Hippocampal formation (tissue), 2 donors: ENCODE measurements around the gene C13orf46.

Experiments used
- DNase-seq, 2 donors: peaks; one replicate each; lab custom pipeline; 2025; lab: John Stamatoyannopoulos, UW

Gene C13orf46

DNA sequence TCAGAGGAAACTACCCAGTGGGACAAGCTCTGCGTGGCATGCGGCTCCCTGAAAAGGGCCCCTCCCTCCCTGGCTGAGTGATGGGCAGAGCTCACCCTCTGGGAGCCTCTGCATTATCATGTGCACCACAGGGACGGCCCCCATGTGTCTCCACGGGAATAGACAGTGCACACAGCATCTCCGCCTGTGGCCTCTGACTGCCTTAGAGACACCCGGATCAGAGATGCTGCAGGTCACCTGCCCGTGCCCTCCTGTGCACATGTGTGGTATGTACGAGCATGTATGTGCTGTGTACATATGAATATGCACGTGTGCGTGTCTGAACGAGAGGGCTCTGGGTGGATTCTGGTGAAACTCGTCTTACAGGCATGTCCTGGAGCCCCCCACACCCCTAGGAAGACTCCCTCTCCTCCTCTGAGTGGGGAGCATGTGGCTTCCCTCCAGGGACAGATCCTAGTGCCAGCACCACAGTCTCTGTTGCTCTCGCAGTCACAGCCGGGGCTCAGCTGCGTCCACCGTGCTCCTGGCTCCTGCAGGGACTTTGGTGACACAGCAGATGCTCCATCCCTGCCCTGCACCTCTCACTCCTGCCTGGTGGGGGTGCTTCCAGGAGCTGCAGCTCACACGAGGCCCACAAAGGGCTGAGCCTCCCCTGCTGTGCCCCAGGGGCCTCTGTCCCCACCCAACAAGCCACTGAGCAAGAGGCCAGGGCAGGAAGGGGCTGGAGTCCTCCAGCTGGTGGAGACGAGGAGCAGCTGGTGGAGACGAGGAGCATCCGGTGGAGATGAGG lies 19.6 kb downstream of the C13orf46 start:
- no peak for DNase-seq

DNA sequence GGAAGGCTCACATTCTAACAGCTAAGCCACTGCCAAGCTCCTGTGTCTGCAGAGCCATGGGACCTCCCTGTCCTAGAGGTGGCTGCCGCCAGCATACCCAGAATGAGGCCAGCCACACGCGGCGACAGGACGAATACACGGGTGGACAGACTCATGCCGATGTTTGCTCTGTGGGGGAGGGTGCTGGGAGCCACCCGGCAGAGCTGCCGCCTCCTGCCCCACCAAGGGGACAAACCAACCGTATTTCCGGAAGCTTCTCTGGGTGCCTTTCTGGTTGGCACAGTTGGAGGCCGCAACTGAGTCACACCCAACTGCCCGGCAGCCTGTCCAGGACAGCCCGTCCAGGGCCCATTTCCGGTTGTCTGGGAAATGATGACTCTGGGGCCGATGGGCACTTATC lies 20.3 kb downstream of the C13orf46 start:
- DNase-seq: no peak

DNA sequence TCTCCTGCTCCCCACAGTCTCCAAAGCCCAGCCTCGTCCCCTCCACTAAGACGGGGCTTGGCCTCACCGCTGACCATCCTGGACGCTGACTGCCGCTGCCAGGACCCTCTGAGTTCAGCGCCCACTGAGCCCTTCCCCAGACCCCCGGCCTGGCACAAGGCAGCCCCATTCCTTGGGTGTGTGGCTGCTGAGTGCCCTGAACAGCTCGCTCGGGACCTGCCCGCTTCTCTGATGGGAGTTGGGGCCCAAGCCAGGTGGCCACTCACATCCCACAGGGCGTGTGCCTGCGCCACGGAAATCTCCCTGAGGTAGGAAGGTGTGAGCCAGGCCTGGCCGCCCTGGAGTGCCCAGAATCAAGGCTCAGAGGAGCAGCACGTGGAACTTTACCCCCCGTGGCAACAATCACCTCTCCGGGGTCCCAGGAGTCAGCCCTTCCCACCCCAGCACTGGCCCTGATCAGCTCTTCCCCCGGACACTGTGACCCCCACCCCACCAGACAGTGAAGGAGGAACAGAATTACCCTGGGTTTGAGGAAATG lies 20.8 kb downstream of the C13orf46 start:
- DNase-seq: no peak

DNA sequence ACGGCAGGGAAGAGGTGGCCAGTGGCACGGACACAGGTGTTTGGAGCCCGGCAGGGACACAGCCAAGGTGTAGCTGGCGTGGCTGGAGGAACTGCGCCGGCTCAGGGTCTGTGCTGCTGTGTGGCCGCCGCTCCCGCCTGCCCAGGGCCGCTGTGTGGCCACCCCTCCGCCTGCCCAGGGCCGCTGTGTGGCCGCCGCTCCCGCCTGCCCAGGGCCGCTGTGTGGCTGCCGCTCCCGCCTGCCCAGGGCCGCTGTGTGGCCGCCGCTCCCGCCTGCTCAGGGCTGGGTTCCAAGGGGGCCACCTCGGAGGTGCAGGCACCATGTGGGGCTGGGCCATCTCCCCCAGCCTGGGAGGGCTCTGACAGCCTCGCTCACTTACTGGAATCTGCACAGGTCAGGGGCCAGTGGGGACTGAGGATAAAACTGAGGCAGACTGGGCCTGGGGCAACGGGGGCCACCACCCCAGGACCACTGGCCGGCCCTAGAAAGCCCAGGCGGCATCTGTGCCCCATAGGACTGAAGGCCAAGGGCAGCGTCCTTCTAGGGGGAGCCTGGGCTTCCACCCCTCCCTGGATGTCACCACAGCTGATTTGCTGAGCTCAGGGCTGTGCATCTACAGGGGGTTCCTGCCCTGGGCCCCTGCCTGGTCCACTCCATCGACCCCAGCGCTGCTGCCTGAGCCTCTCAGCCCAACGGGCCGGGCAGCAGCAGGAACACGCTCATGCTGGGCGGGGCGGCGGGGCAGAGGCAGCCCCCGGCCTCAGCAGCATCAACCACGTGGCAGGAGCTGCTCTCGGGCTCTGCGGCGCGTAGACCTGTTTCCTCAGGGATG lies 21.5 kb downstream of the C13orf46 start:
- no peak for DNase-seq

DNA sequence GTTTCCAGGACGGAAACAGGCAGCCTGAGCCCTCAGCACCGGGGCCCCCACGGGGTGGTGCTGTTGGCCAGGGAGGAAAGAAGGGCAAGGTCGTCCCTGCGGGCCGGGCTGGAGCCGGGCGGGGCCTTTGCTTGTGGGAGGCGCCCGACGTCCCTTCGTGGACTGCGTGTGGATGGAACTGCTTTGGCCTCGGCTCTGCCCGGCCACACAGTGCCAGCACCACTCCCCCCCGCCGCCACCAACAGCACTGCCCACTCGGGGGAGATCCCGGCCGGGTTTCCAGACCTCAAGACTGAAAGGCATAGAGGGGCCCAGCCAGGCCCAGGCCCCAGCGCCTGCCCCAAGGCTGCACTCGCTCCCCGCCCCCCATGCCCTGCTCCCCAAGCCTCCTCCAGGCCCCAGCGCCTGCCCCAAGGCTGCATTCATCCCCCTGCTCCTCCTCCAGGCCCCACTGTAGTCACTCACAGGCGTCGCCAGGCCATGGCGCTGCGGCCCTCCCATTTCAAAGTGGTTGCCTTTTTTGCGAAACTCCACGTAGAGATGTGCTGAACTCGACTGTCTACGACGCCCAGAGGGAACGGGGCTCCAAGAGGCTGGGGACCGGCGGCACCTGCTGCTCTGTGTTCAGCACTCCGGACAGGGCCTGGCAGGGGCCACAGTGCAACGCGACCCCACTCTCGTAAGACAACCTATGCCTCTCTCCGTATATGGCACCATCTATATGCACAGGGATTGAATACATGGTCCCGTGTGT lies 22.5 kb downstream of the C13orf46 start:
- DNase-seq: peak; percentile 67 to 73

DNA sequence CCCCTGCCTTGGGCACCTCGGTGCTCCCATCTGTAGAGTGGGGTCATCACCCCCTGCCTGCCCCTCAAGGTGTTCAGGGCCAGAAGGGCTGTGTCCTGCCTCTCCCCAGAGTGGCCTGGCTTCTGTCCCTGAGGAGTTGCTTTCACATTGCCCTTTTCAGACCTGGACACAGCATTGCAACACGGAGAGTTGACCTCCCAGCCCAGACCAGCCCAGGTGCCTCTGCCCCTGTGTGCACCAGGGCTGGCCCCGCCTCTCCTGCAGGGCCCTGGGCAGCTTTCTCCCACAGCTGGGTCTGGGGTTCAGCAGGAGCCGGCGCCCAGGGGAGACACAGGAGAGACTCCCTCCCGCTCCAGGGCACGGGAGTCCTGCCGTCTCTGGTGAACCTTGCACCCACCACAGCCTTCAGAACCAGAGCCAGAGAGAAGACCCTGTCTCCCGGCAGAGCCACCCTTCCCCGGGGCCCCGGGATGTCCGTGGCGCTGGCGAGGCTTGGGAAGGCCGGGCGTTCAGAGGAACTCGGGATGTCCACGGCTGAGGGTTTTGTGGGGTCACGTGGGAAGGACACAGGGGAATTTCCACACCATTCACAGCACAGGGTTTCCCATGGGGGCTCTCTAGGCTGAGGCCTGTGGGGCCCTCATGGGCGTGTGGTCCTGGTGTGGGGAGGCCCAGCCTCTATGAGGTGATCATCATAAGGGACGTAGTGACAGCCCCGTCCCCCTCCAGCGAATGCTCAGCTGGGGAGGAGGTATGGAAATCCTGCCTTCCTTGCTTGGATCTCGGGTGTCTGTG lies 23.2 kb downstream of the C13orf46 start:
- DNase-seq: no peak

DNA sequence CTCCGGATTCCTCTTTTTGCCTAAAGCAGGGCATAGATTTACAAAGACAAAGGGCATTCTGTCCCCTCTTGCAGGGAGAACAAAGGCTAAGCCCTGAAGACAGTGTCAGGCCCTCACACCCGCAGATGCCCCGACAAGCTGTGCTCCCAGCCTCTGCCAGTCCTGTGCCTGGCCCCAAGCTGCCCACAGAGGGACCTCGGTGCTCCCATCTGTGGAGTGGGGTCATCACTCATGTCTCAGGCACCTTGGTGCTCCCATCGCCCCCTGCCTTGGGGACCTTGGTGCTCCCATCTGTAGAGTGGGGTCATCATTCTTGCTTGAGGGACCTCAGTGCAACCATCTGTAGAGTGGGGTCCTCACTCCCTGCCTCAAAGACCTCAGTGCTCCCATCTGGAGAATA lies 24.3 kb downstream of the C13orf46 start:
- DNase-seq: no peak

DNA sequence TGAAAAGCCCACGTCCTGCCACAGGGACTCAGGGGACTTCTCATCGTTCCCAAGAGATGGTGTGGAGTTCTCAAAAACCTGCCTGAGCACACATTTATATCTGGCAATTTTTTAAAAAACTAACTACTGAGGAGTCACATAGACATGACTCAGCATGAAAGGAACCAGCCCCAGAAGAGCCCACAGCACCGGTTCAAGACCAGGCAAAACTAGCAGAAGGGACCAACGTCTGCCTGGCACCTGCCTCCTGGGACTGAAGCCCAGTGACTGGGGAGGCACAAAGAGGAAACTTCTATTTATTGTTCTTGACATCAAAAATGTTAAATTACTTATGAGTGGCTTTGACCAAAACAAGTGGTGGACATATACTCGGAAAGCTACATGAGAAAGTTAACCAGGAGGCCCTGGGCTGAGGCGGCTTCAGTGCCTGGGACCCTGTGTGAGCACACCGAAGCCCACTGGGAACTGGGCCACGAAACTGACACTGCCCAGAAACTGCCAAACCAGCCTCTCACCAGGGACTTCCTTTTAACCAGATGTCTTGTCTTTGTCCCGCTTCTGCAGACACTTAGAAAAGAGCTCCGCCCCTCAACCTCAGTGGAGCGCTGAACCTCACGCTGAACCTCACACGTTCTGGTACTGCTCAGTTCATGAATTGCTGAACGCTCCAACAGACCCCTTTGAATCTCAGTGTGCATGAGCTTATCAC lies 25.7 kb downstream of the C13orf46 start:
- no peak for DNase-seq

DNA sequence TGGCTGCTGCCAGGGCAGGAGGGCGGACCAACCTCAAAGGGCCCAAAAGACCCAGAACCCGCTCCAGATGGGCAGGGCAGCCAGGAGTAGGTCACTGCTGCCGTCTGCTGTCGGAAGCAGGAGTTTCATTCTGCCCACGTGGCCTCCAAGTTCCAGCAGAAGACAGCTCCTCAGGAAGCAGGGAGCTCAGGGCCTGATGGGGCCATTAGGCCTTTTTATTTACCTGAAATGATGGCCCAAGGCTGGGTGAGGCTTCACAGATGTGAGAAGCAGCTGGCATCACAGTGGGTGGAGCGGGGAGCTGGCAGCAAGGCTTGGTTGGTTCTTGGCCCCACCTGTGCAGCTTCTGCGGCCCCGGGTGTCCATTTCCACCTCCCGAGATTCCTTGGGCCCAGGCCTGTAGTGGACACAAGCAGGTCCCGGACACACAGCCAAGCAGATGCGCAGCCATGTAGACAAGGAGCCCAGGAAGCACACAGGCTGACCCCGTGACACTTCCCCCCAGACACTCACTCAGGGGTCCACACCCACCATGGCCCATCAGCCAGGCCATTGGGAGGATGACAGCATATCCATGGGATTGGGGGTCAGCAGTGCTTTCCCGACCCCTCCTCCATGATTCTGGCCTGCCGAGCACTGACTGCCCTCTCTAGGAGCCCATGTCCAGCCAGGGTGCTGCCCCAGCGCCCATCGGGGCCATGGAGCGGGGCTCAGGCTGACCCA lies 26.4 kb downstream of the C13orf46 start:
- peak; percentile 13 to 28 for DNase-seq

DNA sequence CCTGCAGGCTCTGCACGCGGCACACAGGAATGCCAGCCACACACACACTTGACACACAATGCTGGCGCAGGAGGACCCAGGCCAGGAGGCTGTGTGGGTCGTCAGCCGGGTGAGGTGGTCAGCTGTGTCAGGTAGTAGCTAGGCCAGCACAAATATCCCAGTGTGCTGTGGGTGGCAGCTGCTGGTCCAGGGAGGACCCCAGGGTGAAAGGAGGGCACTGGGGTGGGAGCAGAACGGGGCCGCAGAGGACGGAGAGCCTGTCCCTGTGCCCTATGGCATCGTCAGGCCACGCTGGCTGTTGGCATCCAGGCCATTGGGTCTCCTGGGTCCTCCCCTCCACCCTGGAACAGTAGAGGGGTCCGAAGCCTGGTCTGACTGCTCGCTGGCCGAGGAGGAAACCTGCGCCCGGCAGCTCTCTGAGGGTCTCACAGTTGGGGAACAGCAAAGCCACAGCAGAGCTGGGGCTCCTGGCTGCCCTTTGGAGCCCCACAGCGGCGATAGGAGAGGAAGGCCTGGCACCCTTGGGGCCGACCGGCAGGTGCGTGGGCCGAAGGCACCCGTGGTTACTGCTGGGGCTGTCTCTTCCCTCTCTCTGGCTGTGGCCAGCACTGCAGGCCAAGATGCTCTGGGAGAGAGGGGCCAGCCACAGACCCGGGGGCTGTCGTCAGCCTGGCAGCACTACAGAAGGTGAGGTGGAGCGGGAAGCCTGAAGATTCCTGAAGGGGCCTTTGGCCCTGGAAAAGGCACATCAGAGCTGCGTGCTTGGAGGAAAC lies 27.3 kb downstream of the C13orf46 start:
- DNase-seq: no peak

DNA sequence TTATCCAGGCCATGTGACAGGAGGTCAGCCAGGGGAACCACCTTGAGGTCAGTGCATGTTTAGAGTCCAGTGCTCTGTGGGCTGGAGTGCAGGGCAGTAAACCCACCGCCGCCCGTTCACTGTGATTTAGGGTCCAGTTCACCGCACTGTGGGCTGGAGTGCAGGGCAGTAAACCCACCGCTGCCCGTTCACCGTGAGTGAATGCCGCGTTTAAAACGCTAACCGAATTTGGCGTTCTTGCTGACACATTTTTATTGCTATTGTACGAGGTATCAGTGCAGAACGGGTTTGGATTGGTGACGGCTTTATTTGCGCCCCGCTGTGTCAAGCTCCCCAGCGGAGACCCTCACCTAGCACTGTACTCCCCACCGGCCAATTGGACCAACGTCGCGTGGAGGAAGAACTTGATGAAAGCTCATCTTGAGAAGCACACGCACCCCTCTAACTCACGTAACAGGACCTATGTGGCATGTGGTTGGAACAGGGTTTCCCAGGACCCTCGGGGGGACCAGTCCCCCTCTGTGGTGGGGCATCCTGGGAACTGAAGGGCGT lies 27.9 kb downstream of the C13orf46 start:
- DNase-seq: no peak

DNA sequence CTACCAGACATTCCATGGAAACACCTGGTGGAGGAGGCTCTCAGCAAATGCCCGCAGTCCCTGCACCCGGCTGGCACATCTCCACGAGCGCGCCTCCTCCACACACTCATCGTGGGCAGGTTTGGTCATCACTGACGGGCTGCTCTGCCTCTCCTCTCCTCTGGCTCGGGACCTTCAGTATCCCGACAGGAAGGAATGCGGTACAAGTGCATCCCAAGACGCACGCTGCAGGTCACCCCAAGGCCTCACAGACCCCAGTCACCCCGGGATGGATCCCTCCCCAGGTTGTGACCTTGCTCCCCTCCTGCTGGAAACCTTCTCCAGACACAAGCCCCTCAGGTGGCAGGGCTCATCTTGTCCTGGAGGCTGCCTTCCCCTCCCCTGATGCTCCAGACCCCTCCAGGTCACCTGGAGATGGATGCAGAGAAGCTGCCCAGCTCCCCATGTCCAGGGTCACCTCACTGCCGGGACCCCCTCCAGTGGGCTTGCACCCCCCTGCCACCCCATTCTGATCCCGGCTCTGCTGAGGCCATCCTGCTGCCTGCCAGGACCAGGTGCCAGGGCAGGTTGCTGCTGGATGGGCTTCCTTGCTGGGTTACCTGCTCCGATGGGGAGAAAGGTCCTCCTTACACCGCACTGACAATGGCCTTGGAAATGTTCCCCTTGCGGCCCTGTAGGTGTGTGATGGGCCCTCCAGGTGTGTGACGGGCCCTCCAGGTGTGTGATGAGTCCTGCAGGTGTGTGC lies 29.9 kb downstream of the C13orf46 start:
- DNase-seq: no peak

DNA sequence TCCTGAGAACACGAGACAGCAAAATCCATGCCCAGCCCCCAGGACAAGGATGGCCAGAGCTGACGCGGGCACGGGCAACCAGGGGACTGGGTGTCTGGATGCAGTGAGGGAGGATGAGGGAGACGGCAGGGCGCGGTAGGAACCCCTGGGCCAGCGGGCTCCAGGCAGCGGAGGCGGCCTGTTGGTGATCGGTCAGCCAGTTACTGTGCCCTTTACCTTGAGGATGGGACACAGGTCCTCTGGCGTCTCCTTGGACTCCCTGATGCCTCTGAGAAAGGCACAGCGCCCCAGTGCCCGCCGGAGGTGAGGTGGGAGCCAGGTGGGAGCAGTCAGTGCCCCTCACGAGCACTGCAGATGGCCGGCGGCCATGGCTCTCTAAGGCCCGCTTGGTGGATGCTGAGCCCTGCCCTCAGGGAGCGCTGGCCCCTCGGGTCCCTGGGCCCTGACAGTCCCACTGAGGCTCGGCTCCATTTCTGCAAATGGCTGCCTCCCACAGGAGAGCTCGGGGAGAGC lies 31.2 kb downstream of the C13orf46 start:
- no peak for DNase-seq

DNA sequence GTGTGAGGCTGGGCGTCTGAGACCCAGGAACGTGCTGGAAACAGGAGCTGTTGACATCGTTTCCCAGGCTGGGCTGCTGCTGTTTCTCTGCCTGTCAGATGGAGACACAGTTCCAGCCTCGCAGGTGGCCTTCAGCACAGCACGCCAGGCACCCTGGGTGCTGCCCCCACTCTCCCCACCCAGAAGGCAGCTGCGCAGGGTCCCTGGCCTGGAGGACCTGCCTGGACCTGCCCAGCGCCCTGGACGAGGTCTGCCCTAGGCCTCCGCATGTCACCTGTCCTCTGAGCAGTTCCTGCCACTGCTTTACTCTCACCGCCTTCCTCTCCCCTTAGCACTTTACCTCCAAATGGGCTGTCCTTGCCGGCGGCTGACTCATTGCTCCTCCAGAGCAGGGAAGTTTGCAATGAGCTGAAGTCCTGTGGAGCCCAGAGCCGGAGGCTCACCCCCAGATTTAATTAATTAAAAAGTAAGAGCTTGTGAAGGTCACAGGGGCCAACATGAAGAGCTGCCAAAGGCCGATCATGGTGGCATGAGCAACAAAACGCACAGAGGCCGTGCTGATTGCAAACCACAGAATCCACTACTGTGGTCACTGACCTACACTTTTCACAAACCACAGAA lies 32.2 kb downstream of the C13orf46 start:
- no peak for DNase-seq

DNA sequence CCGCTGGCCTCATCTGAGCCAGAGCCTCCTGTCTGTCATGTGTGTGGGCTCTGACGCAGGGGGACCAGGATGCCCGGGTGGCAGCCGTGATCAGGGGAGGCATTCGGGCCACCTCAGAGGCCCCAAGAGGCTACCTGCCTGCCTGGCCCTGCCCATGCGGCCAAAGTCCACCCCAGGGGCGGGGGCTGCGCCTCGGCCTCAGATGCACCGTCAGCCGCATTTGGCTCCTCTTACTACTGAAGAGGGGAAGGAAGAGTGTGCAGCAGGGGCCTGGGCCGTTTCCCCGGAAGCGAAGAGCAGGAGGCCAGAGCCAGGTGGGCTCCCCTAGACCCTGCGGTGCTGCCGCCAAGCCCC lies 34.0 kb downstream of the C13orf46 start:
- no peak for DNase-seq

DNA sequence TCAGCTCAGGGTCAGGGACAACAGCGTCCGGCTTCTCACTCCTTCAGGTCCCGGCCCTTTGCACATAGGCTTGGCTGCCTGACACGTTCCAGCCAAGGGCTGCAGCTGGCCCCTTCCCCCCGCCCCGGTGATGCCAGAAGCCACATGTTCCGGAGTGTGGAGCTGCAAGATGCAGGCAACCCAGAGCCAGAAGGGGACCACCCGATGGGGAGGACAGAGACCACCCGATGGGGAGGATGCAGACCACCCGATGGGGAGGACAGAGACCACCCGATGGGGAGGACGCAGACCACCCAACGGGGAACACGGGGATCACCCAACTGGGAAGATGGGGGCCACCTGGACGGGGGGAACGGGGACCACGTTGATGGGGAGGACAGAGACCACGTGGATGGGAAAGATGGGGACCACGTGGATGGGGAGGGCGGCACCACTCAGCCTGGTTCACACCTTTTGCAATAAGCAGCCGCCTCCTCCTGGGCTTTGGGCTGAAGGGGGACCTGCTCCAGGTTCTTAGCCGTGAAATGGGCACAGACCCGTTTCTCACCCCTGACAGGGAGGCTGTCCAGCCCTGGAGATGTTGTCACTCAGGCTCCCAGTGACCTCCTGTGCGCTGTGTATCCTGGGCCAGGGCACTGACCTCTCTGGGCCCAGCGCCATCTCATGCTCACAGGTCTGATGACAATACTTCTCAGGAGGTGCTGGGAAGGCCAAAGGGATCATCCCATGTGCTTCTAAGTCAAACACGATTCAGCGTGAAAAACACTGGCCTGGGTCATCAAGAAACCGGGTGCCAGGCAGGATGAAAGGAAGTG lies 34.5 kb downstream of the C13orf46 start:
- DNase-seq: no peak

DNA sequence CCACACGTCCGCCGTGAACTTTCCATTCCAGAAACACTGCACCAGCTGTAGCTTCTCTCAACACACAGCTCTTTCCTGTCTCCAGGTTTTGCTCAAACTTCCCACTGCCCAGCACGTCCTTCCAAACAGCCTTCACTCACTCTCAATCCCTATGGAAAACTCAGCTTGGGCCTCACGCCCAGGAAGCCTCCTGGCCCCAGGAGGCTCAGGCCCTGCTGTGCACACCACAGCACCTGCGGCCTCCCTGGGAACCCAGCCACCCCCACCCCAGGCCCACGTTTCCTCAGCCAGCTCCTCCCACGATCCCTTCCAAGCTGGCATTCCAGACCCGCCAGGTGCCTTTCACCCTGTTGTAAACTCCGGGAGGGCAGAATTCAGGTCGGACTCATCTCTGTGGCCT lies 35.2 kb downstream of the C13orf46 start:
- DNase-seq: no peak
